Inferior parietal cortex (tissue), 1 donor: ENCODE results near the gene GPR150.
A peak's percentile ranks its signal among the peaks of the same experiment; 100 is the strongest.

Source experiments
- DNase-seq: peaks from one replicate; pipeline ENCODE4 v3.0.0-alpha.2; 2016; ENCODE audit errors: extremely low spot score

GPR150 gene

GRCh38 chr5:95620030-95620869 lies at the start of gene GPR150:
GPR150 (plus strand) TSS chr5:95620087; CDS start chr5:95620276, 189 bp downstream.
- peak; percentile 57 for DNase-seq

- no peak for DNase-seq
Measured at GRCh38 chr5:95572016-95572415, 47.9 kb upstream of the GPR150 start.

- DNase-seq = no peak
Measured at GRCh38 chr5:95581576-95581975, 38.3 kb upstream of the GPR150 start.

- no peak for DNase-seq
Measured at GRCh38 chr5:95583992-95584391, 35.9 kb upstream of the GPR150 start.

GRCh38 chr5:95590880-95591279 lies 29.0 kb upstream of the GPR150 start:
- DNase-seq = no peak

GRCh38 chr5:95591490-95591901 lies 28.4 kb upstream of the GPR150 start:
- no peak for DNase-seq

GRCh38 chr5:95595289-95595931 lies 24.5 kb upstream of the GPR150 start:
- DNase-seq = no peak

GRCh38 chr5:95599252-95599651 lies 20.6 kb upstream of the GPR150 start:
- DNase-seq = no peak

GRCh38 chr5:95600557-95600956 lies 19.3 kb upstream of the GPR150 start:
- DNase-seq = no peak

- DNase-seq = no peak
Measured at GRCh38 chr5:95605786-95606185, 14.1 kb upstream of the GPR150 start.

GRCh38 chr5:95606419-95606818 lies 13.5 kb upstream of the GPR150 start:
- DNase-seq = no peak

GRCh38 chr5:95609711-95610110 lies 10.2 kb upstream of the GPR150 start:
- DNase-seq = no peak

- DNase-seq = no peak
Measured at GRCh38 chr5:95610546-95610945, 9.3 kb upstream of the GPR150 start.

- no peak for DNase-seq
Measured at GRCh38 chr5:95611396-95611795, 8.5 kb upstream of the GPR150 start.

- DNase-seq = no peak
Measured at GRCh38 chr5:95613514-95613913, 6.4 kb upstream of the GPR150 start.

GRCh38 chr5:95615164-95615467 lies 4.8 kb upstream of the GPR150 start:
- no peak for DNase-seq

GRCh38 chr5:95617057-95617456 lies 2.8 kb upstream of the GPR150 start:
- no peak for DNase-seq

- no peak for DNase-seq
Measured at GRCh38 chr5:95619096-95619495, 791 bp upstream of the GPR150 start.

- DNase-seq = no peak
Measured at GRCh38 chr5:95619514-95620029, 315 bp upstream of the GPR150 start.

GRCh38 chr5:95620870-95621838 lies 1.3 kb downstream of the GPR150 start:
- no peak for DNase-seq

GRCh38 chr5:95621839-95622629 lies 2.1 kb downstream of the GPR150 start:
- peak; percentile 27 for DNase-seq
